HTERT RPE-1 (cell line): Measurements from ENCODE around the gene ATG5.

Source experiments
- in situ Hi-C: fragments of 300-500 bp; cut with MboI; formaldehyde crosslinking; loops from 4 replicates; pipeline ENCODE4 v1.14.3; 2020; ENCODE audit warnings: low sequenced_read_pairs

Gene ATG5

DNA sequence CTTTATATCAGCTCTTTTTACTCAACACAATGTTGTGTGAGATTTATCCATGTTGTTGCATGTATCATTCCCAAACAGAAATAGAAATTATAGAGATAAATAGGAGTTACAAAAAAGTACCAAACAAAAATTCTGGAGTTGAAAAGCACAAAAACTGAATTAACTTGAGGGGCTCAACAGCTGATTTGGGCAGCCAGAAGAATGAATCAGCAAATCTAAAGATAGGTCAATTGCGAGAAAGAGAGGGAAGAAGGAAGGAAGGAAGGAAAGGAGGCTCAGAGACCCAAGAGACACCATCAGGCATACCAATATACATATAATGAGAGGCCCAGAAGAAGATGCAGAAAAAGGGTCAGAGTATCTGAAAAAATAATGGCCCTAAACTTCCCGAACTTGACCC lies 98.9 kb downstream of the ATG5 start:
- in situ Hi-C loops = no loop called here

DNA sequence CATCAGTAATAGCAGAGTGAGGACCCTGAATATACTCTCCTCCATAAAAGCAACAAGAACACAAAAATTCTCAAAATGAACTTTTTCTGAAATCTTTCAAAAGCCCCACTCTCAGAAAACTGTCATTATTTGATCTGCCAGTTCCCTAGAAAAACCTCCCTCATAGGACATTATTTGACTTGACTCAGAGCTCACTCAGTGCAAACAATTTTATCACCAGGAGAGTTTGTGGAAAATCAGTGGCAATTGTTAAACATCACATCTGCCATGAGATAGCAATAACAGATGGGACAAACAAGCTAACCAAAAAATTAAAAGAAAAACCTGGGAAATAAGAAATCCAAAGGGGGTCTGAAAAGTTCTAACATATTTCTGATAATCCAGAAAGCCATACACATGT lies 100.0 kb downstream of the ATG5 start:
- in situ Hi-C loops = no loop called here

DNA sequence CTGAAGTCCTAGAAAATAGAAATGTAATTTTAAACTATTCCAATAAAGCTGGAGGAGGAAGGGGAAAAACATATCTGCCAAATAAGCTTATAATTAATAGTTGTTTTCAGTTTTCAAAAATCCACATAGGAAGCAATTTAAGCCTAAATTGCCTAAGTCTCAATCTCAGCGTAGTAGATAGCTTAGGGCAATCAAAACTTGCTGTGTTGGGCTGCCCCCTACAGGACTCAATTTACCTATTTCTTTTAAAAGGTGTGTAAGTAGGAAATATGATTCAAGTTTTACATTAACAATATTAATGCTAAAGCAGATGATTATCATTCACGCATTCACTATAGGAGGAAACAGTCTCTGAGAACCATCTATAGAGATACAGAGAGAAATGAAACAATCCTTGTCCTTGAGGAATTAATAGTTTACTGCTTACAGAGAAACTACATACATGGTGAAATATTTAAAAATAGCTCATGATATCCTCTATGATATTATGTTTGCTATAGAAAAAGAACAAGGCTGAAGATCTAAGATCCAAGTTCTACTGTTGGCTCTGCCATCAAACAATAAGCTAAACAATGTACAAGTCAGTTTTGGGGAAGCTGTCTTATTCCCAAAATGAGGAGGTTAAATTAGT lies 102.1 kb downstream of the ATG5 start:
- in situ Hi-C loops = no loop called here

DNA sequence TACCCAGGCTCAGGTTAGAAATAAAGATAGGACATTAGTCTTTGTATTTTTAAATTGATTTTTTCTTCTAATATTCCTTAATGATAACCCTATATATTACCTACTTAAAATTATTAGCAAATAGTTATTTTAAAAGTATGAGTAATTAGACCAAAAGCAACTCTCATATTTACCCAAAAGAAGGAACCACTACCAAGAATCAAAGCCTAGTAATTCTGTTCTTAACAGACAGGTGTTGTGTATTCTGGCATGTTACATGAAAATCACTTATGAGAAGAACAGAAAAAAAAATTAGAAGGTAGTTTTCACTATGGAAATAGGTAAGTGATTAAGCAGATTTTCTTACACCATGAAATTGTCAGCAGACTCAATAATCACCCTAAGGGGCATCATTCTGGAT lies 105.1 kb downstream of the ATG5 start:
- in situ Hi-C loops = no loop called here

DNA sequence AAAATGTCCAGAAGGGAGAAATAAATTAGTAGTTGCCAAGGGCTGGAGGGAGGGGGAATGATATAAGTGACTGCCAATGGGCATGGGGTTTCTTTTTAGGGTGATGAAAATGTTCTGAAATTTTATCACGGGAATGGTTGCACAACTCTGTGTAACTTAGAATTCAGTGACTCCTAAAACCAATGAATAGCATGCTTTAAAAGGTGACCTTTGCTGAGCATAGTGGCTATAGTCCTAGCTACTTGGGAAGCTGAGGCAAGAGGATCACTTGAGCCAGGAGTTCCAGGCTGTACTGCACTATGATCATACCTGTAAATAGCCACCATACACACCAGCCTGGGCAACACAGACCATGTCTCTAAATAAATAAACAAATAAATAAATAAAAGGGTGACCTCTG lies 109.0 kb downstream of the ATG5 start:
- in situ Hi-C loops = no loop called here

DNA sequence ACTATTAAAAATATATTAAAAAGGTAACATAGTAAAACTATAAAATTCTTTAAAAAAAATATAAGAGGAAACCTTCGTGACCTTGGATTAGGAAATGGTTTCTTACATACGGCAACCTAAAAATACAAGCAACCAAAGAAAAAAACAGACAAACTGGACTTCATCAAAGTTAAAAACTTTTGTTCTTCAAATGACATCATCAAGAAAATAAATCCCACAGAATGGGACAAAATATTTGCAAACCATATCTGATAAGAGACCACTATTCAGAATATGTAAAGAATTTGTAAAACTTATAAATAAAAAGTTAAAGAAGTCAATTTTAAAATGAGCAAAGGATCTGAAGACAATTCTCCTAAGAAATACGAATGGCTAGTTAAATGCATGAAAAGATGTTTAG lies 110.0 kb downstream of the ATG5 start:
- in situ Hi-C loops = no loop called here

DNA sequence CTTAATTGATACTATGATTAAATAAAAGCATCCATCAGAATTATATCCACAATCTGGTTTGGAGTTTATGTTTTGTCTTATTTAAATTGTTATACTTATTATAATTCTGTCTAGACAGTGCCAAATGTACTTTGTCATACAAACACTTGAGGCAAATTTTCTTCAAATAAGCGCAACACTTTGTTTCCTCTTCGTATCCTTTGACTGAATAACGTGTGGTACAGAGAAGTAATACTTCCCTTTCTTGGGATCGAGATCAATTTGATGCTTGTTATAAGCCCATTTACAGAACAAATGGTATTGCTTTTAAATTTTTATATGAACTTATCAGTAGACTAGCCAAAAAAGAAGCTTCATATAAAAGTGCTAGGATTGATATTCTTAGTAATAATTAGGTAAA lies 111.0 kb downstream of the ATG5 start:
- in situ Hi-C loops = no loop called here

DNA sequence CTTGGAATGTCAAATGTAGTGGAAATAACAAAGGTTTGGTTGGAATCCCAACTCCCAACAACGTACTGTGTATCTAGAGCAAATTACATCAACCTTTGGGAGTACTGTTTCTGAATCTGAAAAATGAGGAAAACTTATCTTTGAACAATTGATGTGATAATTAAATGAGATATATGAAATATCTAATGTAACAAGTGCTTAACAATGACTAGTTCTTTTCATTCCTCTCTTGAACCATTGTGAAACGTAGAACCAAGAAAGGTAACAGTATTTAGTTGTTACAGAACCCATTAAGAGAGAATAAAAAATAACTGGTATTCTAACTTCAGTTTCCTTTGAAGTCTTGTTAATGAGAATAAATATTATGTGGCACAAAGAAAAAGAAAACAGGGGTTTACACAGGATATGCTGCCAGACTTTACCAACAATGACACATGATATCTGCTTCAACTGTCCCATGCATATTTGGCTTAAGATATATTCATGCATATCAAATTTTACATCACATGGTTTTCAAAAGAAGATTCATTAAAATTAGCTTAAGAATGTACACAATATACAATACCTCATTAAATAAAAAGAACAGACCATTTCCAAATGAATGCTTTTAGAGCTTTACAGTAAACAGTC lies 111.8 kb downstream of the ATG5 start:
- in situ Hi-C loops = no loop called here

DNA sequence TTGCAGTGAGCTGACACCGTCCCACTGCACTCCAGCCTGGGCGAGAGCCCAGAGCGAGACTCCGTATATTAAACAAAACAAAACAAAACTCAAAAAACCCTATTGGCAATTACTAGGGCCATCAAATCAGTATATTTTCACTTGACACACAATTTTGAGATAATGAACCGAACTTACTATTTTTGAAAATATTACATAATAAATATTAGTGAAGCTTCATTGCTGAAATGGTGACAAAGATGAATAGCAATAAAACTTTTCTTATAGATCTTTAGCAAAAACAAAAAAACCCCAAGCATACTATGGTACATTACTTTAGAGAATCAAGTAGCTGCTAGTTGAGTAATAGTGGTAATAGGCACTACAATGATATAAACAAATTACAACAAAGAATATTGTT lies 113.0 kb downstream of the ATG5 start:
- in situ Hi-C loops = no loop called here

DNA sequence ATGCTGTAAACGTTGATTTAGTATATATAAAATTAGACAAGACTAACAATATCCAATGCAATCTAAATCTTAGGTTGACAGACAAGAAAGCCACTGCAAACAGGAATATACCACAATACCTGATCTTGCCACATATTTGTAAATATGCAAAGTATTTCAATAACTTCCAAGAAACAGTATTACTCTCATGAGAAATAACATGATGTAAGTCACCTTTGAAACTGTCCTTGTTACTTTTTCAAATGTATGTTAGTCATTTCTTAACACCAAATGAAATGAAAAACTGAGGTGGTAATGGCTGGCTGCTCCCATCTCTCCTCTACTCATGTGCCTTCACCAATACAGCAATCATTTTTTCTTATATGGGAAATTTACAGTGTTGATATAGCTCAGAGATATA lies 118.7 kb downstream of the ATG5 start:
- in situ Hi-C loops = no loop called here

DNA sequence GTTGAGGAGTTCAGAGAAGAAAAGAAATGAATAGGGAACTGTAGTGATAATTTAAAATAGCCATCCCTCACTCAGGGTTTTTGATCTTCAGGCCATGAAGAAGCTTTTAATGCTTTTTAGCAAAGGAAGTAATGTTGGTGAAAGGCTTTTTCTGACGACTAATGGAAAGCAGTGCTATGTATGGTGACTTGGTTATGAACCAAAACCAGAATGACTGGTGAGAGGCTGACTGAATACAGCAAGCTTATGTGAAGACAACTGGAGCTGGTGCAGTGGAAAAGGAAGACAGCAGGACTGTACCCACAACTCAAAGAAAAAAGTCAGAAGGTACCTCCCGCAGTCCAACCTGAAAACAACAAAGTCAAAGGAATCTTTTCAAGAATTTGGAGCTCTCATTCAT lies 120.6 kb downstream of the ATG5 start:
- in situ Hi-C loops = no loop called here

DNA sequence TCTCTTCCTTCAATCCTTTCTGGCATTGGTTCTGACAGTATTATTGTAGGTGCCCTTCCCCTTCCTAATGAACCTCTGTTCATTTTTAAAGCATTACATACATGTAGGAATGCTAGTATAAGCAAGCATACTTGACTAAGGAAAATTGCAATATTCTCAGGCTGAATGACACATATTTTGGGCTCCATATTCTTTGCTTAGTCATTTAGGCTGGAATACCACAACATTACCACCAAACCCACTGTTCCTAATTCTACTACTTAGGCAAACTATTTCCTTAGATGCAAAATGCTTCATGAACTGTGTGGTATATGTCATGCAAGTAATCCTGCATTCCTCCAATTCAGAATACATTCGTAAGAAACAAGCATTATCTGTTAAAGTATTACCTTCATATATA lies 125.6 kb downstream of the ATG5 start:
- in situ Hi-C loops = no loop called here

DNA sequence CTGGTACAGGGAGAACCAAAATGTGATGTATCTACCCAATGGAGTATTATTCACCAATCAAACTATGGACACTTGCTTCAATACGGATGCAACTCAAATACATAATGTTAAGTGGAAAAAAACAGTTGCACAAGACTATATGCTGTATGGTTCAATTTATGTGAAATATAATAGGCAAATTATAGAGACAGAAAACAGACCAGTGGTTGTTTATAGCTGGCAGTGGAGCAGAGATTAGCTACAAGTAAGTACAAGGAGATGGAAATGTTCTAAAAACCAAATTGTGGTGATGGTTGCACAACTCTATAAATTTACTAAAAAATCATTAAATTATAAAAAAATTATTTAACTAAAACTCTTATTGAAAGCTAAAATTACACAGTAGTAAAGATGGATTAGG lies 126.2 kb downstream of the ATG5 start:
- in situ Hi-C loops = no loop called here

DNA sequence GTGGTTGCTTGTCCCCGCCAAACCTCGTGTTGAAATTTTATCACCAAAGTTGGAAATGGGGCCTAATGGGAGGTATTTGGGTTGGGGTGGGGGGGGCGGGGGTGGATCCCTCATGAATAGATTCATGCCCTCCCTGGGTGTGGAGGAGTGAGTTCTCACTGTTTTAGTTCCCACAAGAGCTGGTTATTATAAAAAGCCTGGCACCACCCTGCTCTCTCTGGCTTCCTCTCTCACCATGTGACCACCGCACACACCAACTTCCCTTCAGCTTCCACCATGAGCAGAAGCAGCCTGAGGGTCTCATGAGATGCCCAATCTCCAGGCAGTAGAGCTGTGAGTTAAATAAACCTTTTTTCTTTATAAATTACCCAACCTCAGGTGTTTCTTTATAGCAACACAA lies 128.1 kb downstream of the ATG5 start:
- in situ Hi-C loops = no loop called here

DNA sequence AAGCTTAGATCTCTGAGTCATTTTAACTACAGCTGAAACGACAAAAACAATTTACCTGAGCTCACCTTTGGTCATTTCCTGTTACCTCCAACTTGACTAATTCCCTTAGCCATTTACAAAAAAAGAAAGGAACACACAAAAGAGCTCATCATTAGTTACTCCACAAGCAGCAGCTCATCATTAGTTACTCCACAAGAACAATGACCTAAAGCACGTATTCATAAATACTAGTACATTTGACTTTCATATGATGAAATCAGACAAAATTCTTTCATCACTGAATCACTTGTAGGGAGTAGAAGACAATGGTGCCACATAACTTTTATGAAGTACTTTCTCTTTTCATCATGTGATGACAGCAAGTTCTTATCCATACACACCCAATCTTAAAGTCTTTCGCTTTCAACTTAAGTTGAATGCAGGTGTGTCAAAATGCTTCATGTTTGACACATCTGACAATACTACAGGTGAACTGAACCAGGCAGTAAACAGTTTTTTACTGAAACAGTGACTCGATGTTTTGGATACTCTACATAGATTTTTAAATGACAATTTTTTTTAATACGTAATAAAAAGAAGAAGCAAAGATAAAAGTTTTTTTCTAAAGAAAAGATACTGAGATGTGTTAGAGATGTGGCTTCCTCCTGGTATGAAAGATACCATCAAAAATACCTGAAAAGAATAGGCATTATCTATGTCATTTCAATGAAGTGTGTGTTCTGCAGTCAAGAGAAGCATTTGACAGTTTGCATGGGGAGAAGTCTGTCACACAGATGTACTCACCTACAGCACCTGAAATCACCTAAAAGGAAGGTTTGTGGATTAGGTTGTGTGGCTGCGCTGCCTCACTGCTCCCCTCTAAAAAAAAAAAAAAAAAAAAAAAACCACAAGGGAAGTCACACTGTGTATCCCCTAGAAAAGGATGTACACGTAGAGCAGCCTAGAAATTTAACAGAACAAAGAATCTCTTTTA lies 130.3 kb downstream of the ATG5 start:
- in situ Hi-C loops = no loop called here

DNA sequence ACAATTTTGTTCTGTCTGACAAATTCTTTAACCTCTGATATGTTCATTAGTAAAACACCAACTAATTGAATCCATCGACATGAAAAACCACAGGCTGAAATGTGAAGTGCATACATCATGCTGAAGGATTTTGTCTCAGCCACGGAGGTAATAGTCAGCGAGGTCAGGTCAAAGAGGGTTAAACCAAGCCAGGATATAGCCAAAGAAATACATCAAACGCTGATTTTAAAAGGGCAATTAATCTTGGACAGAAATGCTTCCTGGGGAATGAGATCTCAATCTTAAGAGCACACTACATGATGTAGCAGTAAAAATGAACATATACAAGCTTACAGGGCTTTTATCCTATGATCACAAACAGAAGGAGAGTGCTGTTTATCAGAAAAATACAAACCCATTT lies 132.7 kb downstream of the ATG5 start:
- in situ Hi-C loops = no loop called here

DNA sequence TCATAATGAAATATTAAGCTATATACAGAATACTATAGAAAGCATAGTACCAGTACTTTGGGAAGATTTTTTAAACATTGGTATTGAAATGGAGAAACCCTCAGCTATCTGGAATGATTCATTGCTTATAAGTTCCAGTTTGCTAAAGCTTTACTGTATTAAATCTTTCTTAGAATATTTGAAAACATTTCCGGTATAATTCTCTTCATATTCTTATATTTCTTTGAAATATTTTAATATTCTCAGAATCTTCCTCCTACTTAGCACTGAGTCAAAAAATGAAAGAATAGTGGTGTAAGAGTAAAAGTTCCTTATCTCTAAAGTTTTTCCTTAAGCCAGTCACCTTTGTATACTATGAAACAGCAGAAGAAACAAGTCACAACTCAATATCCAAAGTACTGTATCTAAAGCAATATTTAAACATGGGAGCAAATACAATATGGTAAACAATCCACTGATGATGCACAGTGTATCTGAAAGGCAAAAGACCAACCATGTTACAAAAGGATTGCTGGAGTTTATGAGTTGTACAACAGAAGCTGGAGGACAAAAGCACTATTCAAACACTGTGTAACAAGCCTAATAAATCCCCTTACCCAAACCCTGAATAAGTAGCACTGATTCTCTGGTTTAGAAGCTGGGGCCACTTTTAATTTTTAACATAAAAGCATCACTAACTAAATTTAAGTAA lies 137.3 kb downstream of the ATG5 start:
- in situ Hi-C loops = no loop called here

DNA sequence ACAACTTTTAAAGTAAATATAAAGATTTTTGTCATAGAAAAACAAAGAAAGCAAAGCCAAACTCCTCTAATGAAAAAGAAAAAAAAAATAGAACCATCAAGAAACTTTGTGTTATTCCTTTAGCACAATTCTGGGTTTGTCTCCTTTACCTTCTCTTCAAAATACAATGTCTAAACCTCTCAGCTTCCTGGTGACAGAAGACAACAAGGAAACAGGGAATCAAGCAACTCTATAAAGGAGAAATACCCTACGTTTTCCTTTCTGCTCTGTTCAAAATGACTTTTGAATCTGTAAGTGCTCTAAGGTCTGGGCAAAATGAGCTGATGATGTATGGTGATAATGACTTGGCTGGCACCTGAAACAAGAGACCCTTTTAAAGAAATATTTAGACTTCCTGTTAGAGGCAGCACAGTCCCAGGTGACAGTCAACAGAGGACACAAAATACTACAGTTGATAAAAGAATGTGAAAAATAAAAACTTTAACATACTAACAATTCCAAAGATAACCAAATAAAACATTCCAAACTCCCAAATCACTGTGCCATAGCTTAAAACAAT lies 138.1 kb downstream of the ATG5 start:
- in situ Hi-C loops = no loop called here

DNA sequence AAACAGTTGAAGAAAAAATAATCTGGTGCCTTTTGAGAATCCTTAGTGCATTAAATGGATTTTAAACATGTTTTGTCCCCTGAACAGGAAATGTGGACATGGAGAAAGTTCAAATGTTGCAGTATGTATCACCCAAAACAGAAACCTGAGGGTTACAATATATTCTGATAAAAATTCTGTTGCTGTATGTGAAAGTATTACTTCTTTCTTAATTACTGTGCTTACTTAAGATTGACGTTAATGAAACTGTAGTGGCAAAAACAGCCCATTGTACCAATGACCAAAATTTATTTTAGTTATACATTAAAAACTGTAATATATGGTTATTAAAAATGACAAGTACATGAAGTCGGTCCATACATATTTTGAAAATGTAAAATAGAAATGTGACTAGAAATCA lies 138.8 kb downstream of the ATG5 start:
- in situ Hi-C loops = no loop called here

DNA sequence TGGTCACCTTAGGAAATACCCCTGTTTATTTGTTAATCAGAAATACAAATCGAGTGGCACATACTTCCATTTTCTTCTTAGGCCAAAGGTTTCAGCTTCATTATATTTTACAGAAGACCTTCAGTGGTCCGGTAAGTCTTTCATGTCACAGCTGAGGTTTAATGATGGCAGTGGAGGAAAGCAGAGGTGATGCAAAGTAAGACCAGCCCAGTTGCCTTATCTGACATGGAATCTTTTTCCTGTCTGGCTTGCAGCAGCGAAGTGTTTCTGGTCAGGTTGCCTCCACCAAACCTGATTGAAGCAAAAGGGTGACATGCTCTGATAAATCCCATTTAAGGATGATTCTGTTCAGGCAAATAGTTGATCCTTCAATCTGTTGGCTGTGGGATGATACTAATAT lies 139.4 kb downstream of the ATG5 start:
- in situ Hi-C loops = no loop called here

DNA sequence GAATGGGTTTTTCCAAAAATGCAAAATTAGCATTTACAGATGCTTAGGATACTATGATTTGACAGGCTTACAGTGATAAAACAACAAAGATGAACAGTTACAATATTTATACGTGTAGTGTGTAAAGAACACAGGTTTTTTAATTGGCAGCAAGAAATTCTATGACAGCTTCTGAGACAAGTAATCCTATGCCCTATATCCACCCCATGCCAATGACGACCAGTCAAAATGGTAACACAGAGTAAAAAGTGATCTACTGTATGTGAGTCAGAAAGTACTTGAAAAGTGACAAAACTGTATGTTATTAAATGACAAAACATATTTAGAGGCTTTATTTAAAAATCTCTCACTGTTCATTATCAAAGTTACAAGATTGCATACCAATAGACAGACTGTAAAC lies 139.9 kb downstream of the ATG5 start:
- in situ Hi-C loops = no loop called here
